DND-41 (cell line): ENCODE measurements around the gene MOGAT2.

Experiments used
- CTCF ChIP-seq: IDR thresholded peaks from 2 replicates; pipeline ENCODE4 v1.5.1; 2012; ENCODE audit warnings: borderline replicate concordance, low read length, moderate library complexity, mild to moderate bottlenecking; ENCODE audit not compliant: poor library complexity, severe bottlenecking; ENCODE audit errors: extremely low read depth
- EZH2 ChIP-seq: IDR thresholded peaks from 3 replicates; pipeline ENCODE4 v1.6.1; 2012; ENCODE audit warnings: borderline replicate concordance, low read depth, mild to moderate bottlenecking, moderate library complexity, low read length, inconsistent platforms; ENCODE audit not compliant: severe bottlenecking

GRCh38 chr11:75770102-75770501 is 52.5 kb downstream of the MOGAT2 start:
- TF ChIP-seq CTCF: no peak
- TF ChIP-seq EZH2: no peak
